HFFc6 (cell line): Measurements from ENCODE around the gene COL17A1. TPM values are rescaled to one million over a fixed set of nuclear protein-coding genes. Genes with fewer than 3 reads are reported as not detected.
A peak's percentile ranks its signal among the peaks of the same experiment; 100 is the strongest.

Experiments
- DNase-seq: peaks from one replicate; pipeline ENCODE4 v3.0.0-alpha.2; 2018
- H3K27ac Mint-ChIP-seq: 2 replicates; pipeline ENCODE4 v1.8.0; 2020; ENCODE audit warnings: mild to moderate bottlenecking, mixed read lengths
- H3K27me3 Mint-ChIP-seq: 2 replicates; pipeline ENCODE4 v1.8.0; 2021; ENCODE audit warnings: mild to moderate bottlenecking, moderate library complexity, mixed read lengths; ENCODE audit not compliant: insufficient read depth
- H3K36me3 Mint-ChIP-seq: 2 replicates; pipeline ENCODE4 v1.8.0; 2021; ENCODE audit warnings: low read depth, mixed read lengths
- H3K4me1 Mint-ChIP-seq: 2 replicates; pipeline ENCODE4 v1.8.0; 2020; ENCODE audit warnings: low read depth, mixed read lengths
- H3K4me3 Mint-ChIP-seq: 2 replicates; pipeline ENCODE4 v1.8.0; 2020; ENCODE audit warnings: mild to moderate bottlenecking, moderate library complexity, mixed read lengths
- H3K9me3 Mint-ChIP-seq: 2 replicates; pipeline ENCODE4 v1.8.0; 2020; ENCODE audit warnings: mild to moderate bottlenecking, mixed read lengths
- total RNA-seq, 6 experiments: library from RNA; stranded (reverse); fragmentation: NEBNext Ultra II Directional; extraction: Animal tissue kit (Norgen Biotek cat#: 25700); gene quantifications; 2 replicates in 1 of 6; 3 replicates in 5 of 6; pipeline ENCODE4 v1.2.3, GENCODE V29; 2021
- TF ChIP-seq, protein P1 (sequence below): fragments of 200-600 bp; sonication (generic); IDR thresholded peaks from 2 replicates; pipeline ENCODE4 v1.5.0; 2021; ENCODE audit warnings: antibody characterized with exemption, mild to moderate bottlenecking

COL17A1 gene
- total RNA-seq, 6 experiments from 2014 or later, result 0.23 to 1.5 (median 0.66) TPM

DNA sequence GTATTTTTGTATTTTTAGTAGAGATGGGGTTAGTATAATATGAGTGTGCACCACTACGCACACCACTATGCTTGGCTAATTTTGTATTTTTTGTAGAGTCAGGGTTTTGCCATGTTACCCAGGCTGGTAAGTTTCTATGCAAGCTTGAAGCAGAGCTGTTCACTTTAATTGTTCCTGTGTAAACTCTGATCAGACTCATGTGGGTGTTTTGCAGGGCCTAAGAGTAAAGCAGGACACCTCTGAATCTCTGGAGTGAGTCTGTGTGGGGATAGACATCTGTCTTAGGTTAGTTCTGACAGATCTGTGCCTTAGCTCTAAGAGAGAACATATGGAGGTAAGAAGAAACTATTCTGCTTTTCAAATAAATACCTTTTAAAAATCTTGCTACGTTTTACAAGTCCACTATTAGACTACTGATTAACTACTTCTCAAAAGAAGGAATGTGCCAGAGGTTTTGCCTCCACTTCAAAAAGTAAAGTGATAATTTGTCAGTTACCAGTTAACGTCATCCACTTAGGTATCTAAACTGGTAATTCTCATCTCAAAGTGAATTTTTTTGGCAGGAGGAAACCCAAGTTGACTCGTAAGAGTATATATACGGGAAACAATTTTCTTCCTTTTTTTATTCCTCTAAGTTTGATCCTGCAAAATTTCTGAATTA lies 1.1 kb downstream of the COL17A1 start:
- no peaks in the 10 kb centered on the region; the same call in 1 of the 2 replicates for H3K27me3 Mint-ChIP-seq
- H3K4me3 Mint-ChIP-seq, result no peak overlapping the region
- H3K27ac Mint-ChIP-seq, result no peak overlapping the region
- peaks cover 10% of the 10 kb centered on the region; the same call in 1 of the 2 replicates for H3K4me1 Mint-ChIP-seq
- TF ChIP-seq, protein P1, sequence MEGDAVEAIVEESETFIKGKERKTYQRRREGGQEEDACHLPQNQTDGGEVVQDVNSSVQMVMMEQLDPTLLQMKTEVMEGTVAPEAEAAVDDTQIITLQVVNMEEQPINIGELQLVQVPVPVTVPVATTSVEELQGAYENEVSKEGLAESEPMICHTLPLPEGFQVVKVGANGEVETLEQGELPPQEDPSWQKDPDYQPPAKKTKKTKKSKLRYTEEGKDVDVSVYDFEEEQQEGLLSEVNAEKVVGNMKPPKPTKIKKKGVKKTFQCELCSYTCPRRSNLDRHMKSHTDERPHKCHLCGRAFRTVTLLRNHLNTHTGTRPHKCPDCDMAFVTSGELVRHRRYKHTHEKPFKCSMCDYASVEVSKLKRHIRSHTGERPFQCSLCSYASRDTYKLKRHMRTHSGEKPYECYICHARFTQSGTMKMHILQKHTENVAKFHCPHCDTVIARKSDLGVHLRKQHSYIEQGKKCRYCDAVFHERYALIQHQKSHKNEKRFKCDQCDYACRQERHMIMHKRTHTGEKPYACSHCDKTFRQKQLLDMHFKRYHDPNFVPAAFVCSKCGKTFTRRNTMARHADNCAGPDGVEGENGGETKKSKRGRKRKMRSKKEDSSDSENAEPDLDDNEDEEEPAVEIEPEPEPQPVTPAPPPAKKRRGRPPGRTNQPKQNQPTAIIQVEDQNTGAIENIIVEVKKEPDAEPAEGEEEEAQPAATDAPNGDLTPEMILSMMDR, result no peak
- no peaks in the 10 kb centered on the region for H3K36me3 Mint-ChIP-seq
- H3K9me3 Mint-ChIP-seq, result no peaks in the 10 kb centered on the region
- no peak for DNase-seq

DNA sequence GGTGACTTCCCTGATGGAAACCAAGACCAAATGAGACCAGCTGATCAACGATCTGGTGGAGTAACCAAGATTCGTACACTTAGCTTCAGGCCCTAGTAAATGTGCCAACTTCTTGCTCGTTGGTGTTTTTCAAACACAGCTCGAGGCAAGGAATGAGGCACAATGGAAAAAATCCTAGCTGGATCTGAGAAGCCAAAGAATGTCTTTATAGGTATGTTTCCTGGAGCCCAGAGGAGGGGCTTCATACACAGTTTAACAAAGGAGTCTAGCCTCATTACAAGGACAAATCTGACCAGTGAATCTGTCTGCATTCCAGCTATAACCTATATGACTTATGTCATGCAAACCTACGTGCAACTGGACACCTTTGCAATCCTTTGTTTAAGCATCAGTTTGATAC lies 3.7 kb downstream of the COL17A1 start:
- TF ChIP-seq, protein P1, result no peak
- H3K4me3 Mint-ChIP-seq, result no peak overlapping the region
- H3K9me3 Mint-ChIP-seq, result no peaks in the 10 kb centered on the region
- H3K4me1 Mint-ChIP-seq, result 0 out of 2 replicates have a peak, but pooled peaks cover 5% of the 10 kb centered on the region
- DNase-seq, result no peak
- peaks cover 3% of the 10 kb centered on the region; the same call in 1 of the 2 replicates for H3K27me3 Mint-ChIP-seq
- H3K27ac Mint-ChIP-seq, result no peak overlapping the region
- H3K36me3 Mint-ChIP-seq, result no peaks in the 10 kb centered on the region

DNA sequence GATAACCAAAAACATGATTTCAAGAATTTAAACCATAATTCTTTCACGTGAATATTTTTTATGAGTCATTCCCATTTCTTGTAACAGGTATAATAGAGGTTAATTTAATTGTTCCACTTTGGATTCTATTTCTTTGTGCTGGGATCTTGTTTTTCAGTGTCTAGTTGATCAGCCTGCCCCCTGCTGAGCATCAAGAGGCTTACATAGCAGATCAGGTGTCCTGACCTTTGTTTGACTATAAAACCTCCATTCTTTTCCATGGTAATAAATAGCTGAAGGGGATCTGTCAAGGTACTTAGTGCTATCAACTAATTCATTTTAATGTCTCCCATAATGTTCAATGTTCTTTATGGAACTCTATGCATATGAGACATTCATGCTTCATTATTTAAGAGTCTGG lies 4.9 kb downstream of the COL17A1 start:
- H3K4me1 Mint-ChIP-seq, result no peaks in the 10 kb centered on the region
- H3K9me3 Mint-ChIP-seq, result no peaks in the 10 kb centered on the region
- no peaks in the 10 kb centered on the region for H3K36me3 Mint-ChIP-seq
- H3K27me3 Mint-ChIP-seq, result peaks cover 3% of the 10 kb centered on the region; the same call in 1 of the 2 replicates
- DNase-seq, result peak; percentile 10
- H3K27ac Mint-ChIP-seq, result no peak overlapping the region
- H3K4me3 Mint-ChIP-seq, result no peak overlapping the region
- TF ChIP-seq, protein P1, result peak; percentile 73

DNA sequence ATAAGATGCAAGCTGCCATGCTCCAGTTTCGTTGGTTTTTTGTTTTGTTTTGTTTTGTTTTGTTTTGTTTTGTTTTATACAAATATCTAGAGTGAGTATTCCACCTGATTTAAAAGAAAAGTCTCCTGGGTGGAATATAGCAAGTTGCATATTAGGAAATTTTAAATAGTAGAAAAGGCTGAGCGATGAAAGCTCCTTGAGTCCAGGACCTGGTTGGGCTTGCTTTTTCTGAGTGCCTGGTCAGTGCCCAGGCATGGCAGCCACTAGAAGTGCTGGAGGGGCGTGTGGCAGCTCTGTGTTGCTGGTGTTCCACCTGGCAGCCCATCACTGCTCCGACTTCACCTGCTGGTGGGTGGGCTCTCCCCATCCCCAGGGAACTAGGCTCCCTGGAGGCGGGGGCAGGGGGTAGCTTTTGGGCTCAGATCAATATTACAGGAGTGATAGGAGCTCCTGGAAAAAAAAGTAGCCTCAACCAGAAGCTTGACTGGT lies 8.0 kb downstream of the COL17A1 start:
- Mint-ChIP-seq H3K4me1 (no peaks in the 10 kb centered on the region), H3K4me3 (no peak overlapping the region), H3K36me3 (no peaks in the 10 kb centered on the region), H3K9me3 (no peaks in the 10 kb centered on the region), H3K27me3 (peaks cover 3% of the 10 kb centered on the region; the same call in 1 of the 2 replicates), H3K27ac (no peak overlapping the region)
- TF ChIP-seq, protein P1, result no peak
- DNase-seq, result no peak

DNA sequence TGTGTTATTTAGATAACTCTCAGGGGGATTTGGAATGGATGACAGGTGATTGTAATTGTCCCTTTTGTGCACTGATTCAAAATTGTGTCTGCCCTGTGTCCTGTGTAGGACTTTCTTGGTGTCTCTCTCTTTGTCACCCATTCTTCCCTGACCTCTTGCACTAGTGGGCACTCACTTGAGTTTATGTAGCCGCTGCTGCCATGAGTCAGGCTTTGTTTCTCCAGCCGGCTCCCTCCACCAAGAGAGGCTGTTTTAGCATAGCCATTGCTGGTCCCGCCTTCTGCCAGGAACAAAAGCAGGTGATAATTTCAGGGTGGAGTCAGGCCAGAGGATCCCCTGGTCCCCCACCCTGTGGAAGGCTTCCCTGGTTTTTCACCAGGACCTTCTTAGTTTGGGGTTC lies 8.4 kb downstream of the COL17A1 start:
- Mint-ChIP-seq H3K27ac (no peak overlapping the region), H3K27me3 (peaks cover 5% of the 10 kb centered on the region), H3K36me3 (no peaks in the 10 kb centered on the region), H3K9me3 (no peaks in the 10 kb centered on the region), H3K4me3 (no peak overlapping the region), H3K4me1 (no peaks in the 10 kb centered on the region)
- TF ChIP-seq, protein P1, result no peak
- DNase-seq, result no peak
